HG02840 (cell line): ENCODE measurements around the gene CD59.
"Not testable (repeated sequence)": the region's sequence is repeated elsewhere in the genome, so short reads cannot be mapped to it uniquely, and the experiment has no call there.

Source experiments
- ATAC-seq: cut with Tn5 transposase; IDR thresholded peaks from one replicate; pipeline ENCODE4 v1.9.1; 2021; ENCODE audit warnings: mild to moderate bottlenecking, moderate library complexity, moderate number of reproducible peaks; ENCODE audit not compliant: unreplicated experiment, low FRiP score

CD59 gene

DNA sequence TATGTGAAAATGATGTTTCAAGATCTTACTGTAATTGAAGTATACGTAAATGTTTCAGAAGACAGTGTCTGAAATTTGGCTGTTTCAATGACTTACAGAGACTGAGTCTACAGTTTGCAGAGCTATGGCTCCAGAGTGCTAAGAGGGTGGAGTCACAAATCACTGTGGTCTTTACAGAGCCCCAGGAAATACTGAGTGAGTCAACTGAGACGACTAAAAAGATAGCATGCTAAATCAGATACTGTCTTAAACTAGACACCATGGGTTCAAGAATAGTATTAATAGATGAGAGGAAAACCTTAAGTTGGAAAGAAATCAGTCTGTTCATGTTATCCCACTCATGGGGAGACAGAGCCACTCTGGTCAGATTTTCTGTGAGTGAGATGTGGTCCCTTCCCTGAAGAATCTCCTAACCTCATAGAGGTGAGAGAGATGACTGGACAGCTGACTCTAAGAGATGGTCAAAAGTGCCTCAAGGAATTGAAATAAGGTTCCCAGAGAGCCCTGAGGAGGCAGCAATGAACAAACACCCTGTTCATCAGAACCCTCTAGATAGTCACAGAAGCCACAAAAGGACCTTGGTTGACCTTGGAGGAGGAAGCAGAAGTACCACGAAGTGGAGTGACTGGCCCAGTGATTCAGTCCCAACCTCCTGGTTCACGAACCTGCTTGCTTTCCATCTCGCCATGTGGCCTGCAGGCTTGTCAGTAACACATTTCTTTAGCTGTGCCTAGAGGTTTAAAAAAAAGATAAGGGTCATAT lies 65.8 kb downstream of the CD59 start:
- ATAC-seq: no peak

GRCh38 chr11:33669598-33670249 lies 66.5 kb downstream of the CD59 start:
- ATAC-seq: no peak

GRCh38 chr11:33668951-33669596 lies 67.1 kb downstream of the CD59 start:
- no peak for ATAC-seq

- no peak for ATAC-seq
These were observed 67.8 kb downstream of the CD59 start for GRCh38 chr11:33668468-33668825.

DNA sequence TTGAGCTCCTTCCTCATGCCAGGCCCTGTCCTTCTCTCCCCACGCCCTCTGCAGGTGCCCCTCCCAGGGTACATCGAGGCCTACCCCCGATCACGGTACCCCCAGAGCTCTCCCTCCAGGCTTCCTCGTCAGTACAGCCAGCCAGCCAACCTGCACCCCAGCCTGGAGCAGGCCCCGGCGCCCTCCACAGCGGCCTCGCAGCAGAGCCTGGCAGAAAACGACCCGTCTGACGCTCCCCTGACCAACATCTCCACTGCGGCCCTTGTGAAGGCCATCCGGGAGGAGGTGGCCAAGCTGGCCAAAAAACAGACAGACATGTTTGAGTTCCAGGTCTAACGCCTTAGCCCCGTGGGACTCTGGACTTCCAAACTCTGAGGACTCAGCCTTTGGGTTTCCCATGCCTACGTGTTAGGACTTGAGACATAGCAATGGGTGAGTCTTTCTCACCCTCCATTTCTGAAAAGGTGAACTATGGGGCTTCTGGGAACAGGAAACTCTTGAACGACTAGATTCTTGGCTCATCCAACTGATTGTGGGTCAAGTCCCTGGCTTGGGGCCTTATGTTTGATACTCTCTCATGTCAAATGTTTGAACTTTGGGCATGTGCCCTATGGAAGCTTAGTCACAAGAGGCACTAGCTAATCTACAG lies 68.3 kb downstream of the CD59 start:
- no peak for ATAC-seq

DNA sequence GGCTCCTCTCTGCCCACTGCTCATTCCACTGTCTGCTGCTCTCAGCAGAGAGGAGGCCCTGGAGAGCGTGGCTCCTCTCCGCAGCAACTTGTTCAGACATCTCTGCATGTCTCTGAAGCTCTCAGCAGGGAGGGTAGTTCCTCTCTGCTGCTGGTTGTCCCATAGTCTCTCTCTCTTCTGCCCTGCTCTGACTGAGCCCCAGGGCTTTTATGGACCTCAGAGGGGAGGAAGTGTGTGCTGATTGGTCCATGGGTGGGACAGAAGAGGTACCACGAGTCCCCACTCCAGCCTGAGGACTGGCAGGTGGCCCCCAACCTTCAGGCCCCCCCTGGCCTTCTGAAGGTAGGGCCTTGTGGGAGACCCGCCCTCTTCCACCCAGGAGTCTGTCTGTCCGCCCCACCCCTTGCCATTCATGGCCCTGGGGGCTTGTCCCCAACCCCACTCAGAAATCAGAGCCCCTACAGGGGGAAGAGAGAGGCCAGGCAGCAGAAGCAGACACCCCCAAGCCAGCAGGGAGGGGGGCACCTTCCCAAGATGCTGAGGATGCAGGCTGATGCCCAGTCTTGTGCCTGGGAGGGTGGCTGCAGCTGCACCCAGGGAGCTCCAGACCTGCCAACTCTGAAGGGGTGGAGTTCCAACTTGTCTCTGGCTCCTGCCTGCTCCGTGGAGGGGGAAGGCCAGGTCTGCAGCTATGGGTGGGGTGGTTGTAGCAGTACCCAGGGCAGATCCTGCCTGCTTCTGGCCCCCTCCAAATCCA lies 70.7 kb downstream of the CD59 start:
- ATAC-seq: no peak

DNA sequence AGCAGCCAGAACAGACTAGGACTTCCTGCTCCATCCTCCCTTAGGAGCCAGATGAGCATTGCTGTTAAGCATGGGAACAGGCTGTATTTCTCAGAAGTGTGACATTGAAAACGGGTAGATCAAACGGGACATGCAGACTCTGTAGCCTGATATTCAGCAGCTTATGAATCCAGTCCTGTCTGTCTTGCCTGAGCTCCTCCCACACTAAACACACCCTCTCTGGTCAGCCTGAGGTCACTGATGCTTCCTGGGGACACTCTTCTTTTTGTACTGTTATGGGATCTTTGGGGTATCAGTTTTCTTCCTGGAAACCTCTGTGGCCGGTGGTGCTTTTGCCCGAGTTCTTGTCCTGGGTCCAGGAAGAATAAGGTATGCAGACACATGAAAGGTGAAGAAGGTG lies 71.4 kb downstream of the CD59 start:
- ATAC-seq: no peak

- ATAC-seq: no peak
These were observed 72.1 kb downstream of the CD59 start for GRCh38 chr11:33664166-33664565.

- ATAC-seq: no peak
These were observed 73.1 kb downstream of the CD59 start for GRCh38 chr11:33663121-33663520.

- ATAC-seq: not testable (repeated sequence)
These were observed 74.7 kb downstream of the CD59 start for GRCh38 chr11:33661526-33661925.

DNA sequence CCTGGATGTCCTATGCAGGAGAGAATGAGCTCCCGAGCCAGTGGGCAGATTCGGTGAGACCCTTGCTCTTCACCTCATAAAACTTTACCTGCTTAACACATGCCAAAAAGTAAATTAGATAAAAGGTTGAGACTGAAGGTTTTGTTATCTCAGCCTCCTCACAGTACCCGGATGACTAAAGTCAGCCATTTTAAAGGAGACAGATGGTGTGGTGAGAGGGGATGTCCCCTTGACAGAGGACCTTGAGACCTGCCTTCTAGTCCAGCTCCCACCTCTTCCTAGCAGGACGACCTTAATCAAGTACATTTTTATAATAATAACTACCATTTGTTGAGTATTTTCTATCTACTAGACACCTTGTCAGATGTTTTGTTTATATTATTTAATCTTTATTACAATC lies 75.3 kb downstream of the CD59 start:
- no peak for ATAC-seq

- ATAC-seq: no peak
These were observed 76.7 kb downstream of the CD59 start for GRCh38 chr11:33659370-33660139.

GRCh38 chr11:33658195-33658900 lies 77.9 kb downstream of the CD59 start:
- no peak for ATAC-seq

- no peak for ATAC-seq
These were observed 78.5 kb downstream of the CD59 start for GRCh38 chr11:33657757-33658156.

DNA sequence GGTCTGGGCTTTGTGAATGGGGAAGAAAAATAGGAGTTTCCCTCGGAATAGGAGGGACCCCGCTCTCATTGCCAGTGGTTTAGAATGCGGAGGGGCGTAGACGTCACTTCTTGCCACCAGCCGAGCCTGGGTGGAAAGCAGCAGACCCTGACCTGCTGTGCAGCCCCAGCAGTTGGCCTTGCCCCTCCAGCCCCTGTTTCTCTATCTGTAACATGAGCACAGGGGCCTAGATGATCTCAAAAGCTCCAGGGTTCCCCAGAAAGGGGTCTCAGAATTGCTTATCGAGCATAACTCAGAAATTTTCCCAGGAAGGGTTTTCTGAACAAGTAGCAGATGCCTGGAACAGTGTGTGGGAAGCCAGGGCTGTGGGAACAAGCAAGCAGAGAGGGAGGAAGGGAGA lies 79.5 kb downstream of the CD59 start:
- no peak for ATAC-seq

GRCh38 chr11:33655842-33656600 lies 80.2 kb downstream of the CD59 start:
- no peak for ATAC-seq

DNA sequence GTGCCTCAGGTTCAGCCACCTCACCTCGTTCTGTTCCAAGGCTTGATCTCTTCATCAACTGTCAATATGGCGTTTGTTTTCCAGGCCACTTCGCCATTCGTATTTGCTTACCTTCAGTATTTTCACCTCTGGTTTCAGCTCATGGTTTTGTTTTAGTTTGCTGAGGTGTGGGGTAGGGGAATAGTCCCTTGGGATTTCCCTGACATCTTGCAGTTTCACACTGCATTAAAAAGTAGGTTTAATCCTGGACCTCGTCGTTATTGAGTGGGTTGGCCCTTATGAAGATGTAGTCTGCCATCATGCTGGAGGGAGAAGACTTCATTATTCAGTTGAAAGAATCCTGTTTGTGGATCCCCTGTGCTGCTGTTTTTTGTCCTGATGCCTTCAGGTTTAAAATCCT lies 81.6 kb downstream of the CD59 start:
- ATAC-seq: no peak
